NOMO-1 (cell line): ENCODE measurements around the gene FARS2.

Source experiments
- DNase-seq, 2 experiments: peaks; one replicate each; lab custom pipeline; 2025; ENCODE audit not compliant: unreplicated experiment in 2 of 2; lab: John Stamatoyannopoulos, UW

Gene FARS2

DNA sequence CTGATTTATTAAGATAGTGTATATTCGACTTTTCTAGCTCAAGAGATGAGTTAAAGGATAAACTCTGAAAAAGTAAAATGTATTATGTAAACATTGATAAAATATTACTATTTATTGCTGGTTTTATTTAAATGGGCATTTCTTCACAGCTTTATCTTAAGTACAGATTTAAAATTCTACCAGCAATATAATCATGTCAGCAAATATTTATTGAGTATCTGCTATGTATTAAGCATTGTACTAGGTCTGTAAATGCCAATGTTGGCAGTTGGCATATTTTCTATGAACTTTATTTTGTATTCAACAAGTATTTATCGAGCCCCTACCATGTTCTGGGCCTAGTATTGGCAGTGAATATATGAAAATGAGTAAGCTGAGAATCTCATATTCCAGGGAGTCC is 231.0 kb downstream of the FARS2 start:
- no peak for DNase-seq

DNA sequence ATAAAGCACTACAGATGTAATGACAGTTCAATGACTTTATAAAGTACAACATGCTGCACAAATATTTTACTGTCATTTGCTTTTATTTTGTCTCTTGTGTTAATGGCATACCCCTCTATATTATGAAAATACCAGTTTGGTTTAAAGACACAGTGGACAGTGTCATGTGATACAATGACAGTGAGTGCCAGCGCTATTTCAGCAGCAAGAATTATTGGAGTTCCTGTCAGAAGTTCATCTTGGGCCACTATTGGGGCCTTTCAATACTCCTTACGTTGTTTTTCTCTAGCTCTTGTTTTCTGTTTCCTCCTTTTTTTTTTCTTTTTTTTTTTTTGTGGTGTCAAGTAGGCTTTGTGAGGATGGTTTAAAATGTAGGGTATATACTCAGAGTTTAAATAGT is 232.5 kb downstream of the FARS2 start:
- DNase-seq, result no peak

DNA sequence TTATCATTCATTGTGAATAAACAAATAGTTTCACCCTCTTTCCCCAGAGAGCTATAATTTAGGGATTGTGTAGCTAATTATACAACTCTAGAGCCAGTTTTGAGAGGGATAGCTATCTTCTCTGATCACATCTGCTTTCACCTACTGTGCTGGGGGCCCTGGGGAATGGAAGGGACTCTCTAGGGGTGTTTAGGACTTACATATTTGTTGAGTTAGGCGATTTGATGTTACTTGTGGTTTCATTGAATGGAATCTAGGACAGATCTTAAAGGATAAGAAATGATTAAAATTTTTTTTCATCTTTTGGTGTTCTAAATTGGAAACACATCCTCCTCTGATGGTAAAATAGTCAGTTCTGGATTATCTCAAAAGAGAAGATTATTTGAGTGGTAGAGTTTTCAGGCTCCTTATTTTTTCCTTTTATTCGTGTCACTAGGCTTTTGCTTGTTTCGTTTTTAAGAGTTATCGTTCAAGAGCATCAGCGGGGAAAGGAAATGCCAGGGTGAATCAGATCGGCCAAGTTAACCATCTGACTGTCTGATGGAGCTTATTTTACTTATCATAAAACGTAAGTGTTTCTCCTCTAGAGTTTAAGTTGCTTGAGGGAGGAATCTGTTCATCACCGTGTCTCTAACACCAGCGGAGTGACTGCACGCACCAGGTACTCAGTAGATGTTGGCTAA is 236.7 kb downstream of the FARS2 start:
- DNase-seq, result no peak

DNA sequence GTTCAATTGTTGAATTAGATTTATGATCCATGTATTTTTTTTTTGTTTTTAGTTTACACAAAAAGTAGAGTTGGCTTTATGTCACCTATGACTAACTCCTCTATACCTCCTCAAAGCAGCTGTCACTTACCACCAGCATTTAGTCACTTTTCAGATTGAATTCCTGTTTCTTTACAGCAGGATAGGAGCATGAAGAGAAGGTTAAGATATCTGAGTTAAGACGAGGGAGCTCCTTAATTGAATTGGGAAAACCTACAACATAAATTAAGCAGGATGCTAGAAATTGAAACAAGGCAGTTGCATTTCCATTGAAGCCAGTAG is 237.2 kb downstream of the FARS2 start:
- no peak for DNase-seq

DNA sequence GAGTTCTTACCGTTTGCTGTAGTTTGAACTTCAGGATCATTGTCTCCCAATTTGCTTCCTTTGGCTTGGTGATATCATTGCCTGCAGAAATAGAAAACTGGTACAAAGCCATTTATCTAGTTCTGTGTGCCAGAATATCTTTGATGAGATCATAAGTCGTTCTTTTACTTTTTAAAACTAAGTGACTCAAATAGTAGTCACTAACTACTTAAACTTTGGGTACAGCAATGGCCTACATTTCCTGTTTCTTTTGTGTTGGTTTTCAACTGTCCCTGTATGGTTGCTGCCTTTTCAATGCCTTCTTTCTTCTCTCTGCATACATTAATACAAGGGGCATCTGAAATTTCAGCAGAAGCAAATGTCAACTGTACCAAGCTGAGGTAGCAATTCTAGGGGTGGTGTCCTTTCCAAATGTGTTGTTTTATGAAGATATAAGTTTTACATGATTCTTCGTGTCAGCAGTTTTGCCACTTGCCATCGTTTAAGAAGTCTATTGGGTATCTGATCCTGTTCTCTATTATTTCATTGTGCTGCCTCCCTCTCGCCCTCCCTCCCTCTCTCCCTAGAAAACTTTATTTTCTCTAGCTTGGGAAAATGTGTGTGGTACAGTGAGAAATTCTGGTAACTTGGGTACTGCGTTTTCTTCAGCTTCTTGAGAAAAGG is 238.5 kb downstream of the FARS2 start:
- no peak for DNase-seq

DNA sequence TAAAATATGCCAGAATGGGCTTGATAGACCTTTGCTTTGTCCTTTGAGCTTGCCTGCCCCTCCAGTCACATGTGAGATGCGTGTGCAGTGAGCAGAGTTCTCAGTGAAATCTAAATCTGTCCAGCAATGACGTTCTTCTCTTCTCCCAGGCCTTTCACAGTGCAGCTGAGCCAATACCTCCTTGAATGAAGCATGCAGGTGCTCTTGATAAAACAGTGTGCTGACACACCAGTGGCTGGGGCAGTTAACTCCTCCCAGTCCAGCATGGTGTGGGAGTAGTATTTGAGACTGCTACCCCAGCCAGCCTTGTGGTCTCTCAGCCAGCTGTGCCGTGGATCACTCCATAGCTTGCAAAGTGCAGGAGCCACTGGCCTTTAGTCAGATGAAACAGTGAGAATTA is 240.5 kb downstream of the FARS2 start:
- DNase-seq, result no peak

DNA sequence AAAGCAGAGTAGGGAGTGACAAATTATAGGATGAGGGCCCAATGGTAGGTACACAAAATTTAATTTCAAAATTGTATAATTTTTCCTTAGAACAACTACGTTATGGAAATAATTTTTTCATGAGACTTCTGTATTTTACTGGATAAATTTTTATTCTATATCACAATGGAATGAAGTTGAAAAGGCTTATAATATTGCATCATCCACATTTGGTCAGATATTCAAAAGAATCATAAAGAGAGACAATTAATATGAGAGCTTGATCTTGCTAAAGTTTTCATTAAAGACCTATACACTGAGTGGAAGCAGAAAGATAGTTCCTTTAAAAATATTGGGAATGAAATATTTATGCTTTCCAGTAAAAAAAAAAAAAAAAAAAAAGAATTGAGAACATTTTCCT is 242.8 kb downstream of the FARS2 start:
- no peak for DNase-seq

DNA sequence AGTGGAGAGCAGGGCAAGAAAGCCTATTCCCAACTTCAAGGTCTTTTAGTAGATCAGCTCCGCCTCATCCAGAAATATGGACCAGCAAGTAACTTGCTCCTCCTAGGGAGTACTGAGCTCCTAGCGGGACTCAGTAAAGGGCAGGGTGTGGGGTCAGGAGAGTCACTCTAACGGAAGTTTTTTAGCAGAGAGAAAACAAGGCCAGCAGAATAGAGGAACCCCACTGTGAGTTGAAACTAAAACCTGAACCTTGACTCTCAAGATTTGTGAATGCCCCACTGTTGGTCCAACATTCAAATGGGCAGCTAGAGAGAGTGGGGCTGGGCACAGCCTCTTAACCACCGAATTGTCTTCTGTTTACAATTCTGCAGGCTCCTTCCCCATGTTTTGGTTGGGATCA is 244.8 kb downstream of the FARS2 start:
- DNase-seq, result no peak

DNA sequence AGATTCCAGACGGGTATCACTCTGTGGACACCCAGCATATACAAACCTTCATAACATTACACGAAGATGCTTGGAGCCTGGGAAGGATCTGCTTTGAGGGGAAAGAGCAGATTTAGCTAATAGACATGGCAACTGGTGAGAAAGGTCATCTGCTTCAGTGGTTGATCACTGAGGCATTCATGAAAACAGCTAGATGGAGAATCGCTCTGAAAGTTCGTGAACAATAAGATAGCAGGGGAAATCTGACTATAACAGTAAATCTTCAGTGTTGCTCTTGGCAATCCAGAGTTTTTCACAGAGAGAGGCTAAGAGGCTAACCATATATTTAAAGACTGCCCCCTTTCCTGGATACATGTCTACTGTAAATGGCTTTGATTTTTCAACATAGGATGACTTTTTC is 245.3 kb downstream of the FARS2 start:
- no peak for DNase-seq

DNA sequence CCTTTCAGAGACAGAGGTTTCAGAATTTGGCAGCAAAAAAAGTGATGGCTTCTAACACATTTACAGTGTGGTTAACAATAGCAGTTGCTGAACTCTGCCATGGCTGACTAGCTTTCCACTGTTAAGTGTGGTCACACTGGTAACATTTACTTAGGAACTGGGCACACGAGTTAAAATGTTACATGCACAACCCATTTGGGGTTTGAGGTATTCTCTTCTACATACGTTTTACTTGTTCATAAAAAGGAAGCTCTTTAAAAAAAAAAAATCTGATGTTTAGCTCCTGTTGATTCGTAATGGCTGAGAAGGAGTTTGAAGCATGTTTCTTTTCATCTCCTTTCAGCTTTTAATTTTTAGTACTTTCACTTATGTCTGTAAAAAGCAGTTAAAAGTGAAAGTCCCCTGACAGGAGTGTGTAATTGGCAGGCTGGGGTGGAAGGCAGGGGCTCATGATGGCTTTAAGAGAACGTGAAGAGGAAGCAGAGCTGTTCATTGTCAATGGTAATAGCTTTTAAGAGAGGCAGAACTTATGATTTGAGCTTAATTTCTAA is 245.9 kb downstream of the FARS2 start:
- DNase-seq, result no peak

DNA sequence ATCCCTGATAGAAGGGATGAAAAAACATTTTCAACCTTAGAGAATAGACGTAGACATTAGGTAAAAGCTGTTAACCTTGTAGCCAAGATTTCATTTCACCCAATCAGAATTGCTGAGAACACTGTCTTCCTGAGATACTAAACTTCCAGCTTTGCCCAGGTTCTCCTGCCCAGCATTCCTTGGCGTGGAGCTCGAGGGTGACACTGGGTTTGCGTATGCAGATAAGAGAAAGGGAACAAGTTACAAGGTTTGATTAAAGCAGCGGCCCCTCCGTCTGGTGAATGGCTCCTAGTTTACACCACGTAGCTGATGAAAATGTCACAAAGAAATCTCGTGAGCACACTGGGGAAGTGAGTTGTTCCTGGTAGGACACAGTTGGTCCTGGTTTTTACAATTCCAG is 247.8 kb downstream of the FARS2 start:
- DNase-seq, result no peak

DNA sequence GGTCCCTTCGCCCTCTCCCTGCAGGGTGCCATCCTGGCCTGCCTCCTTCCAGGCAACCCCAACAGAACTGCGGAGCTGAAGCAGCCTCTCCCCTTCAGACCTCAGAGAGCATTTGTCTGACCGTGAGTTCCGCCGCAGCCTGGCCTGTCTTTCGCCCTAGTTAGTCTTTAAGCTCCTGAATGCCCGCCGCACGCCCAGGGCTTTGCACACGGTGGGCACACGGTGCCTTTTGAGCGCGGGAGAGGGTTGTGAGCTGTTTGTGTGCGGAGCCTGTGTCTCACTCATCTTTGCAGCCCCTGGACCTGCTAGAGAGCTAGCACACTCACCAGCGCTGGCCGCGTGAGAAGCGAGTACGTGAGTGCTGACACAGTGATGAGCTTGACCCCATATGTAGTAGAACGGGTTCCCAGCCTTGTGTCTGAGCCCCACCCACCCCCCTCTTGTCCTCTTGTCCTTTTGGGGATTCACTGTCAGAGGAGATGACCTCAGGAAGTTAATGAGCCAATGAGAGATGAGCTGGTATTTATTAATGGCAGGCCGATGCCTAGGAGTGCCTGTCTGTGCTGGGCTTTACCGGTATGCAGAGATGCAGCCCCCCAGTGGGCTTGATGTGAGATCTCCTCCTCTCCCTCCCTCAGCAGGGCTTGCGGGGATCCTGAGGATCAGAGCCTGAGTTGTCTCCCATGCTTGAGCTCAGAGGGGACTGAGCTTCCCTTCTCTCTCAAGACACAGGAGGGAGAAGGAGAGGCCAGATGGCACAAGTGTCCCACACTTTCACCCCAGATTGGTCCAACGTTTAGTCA is 249.2 kb downstream of the FARS2 start:
- DNase-seq, result no peak

DNA sequence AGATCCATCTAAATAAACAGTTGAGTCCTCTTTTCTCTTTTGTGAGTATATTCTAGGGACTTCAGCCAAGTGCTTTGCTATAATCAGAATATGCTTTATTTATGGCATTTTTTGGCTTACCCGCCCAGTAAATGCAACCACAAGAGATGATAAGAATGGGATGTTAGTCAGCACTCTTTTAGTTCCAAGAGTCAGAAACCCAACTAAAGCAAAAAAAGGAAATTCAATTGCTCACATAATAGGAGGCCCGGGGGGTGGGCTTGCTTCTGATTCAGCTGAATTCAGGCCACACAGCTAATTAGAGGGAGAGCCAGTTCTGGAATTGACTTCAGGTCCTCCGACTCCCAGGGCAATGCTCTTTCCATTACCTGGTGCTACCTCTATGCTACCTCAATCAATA is 250.6 kb downstream of the FARS2 start:
- DNase-seq, result no peak

DNA sequence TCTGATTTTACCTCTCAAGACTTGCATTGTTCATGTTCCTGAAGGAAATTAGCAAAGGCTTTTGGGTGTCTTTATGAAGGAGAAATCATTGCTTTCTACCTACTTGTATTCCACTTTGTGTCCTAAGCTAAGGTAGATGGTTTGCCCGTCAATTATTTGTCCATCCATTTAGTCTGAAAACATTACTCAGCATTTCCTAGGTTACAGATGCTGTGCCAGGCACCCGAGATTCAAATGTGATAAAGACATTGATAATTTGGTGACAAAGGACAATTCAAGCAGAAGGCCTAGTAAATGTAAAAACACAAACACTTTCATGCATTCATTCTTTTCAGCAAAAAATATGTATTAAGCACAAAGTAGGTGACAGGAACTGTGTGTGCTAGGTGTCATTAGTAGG is 251.1 kb downstream of the FARS2 start:
- DNase-seq, result no peak

DNA sequence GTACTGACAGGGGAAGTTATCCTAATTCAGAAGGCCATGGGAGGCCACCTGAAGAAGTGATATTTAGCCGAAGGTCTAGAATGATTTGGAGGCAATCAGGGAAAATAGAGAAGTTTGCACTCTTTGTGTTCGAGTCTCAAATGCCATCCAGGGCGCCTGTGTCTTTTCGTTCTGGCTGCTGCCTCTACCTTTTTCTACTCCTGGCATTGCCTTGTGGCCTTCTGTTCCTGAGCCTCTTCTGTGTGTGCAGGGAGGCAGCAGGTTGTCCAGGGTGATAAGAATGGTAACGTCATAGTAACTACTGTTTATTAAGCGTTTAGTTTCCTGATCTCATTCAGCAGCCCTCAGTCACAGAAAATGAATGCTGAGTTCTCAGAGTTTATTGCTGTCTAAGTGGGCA is 252.1 kb downstream of the FARS2 start:
- no peak for DNase-seq

DNA sequence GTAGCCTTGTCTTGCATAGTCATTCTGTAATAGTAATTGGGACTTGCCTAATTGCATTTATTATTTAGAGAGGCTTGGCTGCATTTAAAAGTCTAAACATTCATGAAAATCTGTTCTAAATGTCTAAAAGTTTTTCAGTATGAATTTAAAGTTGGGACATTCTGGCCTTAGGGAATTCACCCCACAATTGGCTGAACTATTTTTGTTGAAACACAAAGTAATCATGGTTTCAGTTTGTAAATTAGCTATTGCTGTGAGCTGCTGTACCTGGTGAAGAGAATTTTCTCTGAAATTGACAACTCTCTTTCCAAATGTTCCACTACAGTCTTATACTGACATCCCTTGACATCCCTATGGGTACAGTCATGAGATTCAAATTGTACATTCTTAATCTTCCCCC is 253.0 kb downstream of the FARS2 start:
- no peak for DNase-seq

DNA sequence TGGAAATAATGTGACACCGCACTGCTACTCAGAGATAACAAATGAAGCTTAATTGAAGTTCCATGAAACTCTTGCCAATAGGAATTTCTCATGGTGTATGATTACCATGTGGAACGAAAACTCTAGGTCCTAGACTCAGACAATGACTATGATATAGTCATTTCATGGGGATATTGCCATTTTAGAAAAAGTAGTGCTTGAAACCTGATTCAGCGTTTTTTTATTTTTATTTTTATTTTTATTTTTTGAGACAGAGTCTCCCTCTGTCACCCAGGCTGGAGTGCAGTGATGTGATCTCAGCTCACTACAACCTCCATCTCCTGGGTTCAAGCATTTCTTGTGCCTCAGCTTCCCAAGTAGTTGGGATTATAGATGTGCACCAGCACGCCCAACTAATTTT is 253.9 kb downstream of the FARS2 start:
- no peak for DNase-seq

DNA sequence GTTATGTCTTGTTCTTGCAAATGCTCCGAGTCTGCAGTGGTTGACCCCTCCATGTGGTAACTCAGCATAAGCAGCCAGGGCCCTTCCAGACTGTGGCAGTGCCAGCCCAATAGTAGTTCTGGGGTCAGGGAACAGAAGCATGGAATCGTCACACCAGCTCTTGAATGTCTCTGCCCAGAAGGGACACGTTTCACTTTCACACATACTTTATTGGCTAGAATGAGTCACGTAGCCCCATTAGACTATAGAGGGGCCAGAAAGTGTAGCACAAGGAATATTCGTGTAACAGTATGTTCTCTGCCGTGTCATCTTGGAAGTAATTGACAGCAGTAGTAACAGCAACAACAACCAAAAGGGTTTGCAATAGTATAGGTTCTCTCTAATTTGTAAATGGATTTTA is 254.7 kb downstream of the FARS2 start:
- DNase-seq, result no peak

DNA sequence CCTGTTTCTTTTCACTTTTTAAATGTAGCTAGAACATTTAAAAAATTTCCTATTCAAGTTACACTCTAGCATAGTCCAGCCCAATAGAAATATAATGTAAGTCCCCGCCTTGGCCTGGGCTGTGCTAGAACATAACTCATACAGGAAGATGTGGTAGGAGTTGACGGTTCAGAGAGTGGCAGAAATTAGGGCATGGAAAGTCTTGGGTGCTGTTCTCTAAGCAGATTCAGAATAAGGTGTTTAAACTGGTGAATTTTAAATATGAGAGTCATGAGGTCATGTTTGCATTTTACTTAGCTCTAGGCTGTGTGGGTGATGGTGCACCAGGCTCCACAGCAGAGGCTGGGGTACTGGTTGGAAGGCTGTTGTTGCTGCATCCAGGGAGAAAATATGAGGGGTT is 256.5 kb downstream of the FARS2 start:
- no peak for DNase-seq

DNA sequence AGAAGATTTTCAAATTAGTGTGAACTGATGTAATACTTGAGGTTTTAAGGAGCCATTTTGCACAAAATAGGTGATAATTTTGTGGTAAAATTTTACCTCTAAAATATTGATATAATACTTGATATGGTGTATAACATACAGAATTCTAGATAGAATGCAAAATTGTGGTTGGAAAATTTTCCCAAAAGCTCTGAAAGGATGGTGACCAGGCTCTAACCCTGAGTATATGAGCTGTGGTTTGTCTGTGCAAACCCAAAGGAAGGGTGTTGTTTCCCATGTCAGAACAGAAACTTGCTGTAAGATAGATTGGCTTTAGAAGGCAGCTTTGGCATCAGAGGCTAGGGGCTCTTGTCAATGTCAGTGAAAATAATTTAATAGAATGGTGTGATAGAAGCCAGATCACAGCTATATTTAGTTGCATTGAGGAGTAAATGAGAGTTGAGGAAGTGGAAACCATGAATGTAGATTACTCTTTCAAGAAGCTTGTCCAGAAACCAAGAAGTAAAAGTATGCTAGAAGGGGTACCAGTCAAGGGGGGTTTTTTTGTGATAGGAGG is 257.7 kb downstream of the FARS2 start:
- DNase-seq, result no peak

DNA sequence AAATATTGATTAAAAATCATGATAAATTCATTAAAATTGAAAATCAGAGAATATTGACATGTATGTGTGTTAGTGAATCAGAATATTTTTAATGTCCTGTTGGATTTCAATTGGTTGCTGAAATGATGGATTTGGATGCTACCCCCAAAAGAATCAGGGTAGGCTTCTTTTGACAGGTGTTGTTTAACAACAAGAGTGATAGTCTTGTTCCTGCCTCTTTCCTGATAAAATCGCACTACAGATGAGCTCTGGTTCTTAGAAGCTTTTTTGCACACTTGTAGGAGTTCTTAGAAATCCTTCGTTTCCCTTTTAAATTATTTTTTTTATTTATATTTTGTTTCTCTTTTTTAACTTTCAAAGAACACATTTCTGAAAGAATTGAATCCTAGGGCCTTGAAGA is 259.5 kb downstream of the FARS2 start:
- no peak for DNase-seq

DNA sequence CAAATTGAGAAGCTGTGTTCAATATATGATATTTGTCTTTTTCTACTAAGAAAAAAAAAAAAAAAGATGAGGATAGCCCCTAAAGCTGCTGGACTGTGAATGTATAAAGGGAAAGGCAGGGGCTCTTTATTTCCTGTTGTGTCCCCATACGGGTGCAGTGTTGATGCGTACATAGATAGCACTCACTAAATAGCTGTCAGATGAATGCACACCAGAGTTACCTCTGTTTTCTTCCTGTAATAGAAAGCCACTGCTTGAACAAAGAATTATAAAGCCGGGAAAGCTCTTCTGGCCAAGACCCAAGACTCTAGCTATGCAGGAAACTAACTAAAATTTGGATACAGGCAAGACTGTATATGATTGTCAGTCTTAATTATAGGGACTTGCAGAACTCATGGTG is 260.0 kb downstream of the FARS2 start:
- DNase-seq, result no peak
